ENCODE results near the gene HOMEZ. TPM values are rescaled to one million over a fixed set of nuclear protein-coding genes. Genes with fewer than 3 reads are reported as not detected.

Gene HOMEZ
- total RNA-seq, 1 experiment from 2014 or later: 7.6 TPM

DNA sequence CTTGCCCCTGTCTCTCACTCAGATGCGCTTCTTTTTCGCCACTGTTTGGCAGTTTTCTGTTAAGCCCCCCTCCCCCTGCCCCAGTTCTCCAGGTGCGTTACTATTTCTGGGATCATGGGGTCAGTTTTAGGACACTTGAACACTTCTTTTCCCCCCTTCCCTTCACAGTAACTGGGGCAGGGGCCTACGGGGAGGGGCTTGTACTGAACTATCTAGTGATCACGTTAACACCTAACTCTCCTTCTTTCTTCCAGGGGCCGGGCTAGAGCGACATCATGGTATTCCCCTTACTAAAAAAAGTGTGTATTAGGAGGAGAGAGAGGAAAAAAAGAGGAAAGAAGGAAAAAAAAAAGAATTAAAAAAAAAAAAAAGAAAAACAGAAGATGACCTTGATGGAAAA lies 39.1 kb upstream of the HOMEZ start:
- POLR2A ChIA-PET: no interaction called here
- intact Hi-C loops (cut with micrococcal nuclease; ENCODE audit: unreplicated experiment): loop anchor here (5.0 to 10.0 kb wide), 3 partner anchors 57 to 230 kb away; partner anchors contain the start of genes THTPA and ZFHX2

DNA sequence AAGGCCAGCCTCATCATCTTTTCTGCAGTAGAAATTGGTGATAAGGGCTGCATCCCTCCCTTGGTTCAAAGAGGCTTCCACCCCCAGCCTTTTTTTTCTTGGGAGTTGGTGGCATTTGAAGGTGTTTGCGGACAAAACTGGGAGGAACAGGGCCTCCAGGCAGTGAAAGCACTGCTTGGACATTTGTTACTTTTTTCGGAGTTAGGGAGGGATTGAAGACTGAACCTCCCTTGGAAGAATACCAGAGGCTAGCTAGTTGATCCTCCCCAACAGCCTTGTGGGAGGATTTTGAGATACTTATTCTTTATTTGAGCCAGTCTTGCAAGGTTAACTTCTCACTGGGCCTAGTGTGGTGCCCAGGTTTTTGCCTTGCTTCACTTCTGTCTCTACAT lies 38.5 kb upstream of the HOMEZ start:
- TF ChIP-seq, protein P1, sequence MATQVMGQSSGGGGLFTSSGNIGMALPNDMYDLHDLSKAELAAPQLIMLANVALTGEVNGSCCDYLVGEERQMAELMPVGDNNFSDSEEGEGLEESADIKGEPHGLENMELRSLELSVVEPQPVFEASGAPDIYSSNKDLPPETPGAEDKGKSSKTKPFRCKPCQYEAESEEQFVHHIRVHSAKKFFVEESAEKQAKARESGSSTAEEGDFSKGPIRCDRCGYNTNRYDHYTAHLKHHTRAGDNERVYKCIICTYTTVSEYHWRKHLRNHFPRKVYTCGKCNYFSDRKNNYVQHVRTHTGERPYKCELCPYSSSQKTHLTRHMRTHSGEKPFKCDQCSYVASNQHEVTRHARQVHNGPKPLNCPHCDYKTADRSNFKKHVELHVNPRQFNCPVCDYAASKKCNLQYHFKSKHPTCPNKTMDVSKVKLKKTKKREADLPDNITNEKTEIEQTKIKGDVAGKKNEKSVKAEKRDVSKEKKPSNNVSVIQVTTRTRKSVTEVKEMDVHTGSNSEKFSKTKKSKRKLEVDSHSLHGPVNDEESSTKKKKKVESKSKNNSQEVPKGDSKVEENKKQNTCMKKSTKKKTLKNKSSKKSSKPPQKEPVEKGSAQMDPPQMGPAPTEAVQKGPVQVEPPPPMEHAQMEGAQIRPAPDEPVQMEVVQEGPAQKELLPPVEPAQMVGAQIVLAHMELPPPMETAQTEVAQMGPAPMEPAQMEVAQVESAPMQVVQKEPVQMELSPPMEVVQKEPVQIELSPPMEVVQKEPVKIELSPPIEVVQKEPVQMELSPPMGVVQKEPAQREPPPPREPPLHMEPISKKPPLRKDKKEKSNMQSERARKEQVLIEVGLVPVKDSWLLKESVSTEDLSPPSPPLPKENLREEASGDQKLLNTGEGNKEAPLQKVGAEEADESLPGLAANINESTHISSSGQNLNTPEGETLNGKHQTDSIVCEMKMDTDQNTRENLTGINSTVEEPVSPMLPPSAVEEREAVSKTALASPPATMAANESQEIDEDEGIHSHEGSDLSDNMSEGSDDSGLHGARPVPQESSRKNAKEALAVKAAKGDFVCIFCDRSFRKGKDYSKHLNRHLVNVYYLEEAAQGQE (IDR thresholded peaks at IDR 0.05; ENCODE audit: insufficient read depth in 1 of 2, low read depth in 2 of 2, low read length in 1 of 2): no peak
- TF ChIP-seq SIN3A (IDR thresholded peaks at IDR 0.05; ENCODE audit: borderline replicate concordance, insufficient read depth, low read depth, low read length): no peak
- TF ChIP-seq TCF7L2 (IDR thresholded peaks at IDR 0.05; ENCODE audit: low read depth, low read length): no peak
- TF ChIP-seq, protein P2, sequence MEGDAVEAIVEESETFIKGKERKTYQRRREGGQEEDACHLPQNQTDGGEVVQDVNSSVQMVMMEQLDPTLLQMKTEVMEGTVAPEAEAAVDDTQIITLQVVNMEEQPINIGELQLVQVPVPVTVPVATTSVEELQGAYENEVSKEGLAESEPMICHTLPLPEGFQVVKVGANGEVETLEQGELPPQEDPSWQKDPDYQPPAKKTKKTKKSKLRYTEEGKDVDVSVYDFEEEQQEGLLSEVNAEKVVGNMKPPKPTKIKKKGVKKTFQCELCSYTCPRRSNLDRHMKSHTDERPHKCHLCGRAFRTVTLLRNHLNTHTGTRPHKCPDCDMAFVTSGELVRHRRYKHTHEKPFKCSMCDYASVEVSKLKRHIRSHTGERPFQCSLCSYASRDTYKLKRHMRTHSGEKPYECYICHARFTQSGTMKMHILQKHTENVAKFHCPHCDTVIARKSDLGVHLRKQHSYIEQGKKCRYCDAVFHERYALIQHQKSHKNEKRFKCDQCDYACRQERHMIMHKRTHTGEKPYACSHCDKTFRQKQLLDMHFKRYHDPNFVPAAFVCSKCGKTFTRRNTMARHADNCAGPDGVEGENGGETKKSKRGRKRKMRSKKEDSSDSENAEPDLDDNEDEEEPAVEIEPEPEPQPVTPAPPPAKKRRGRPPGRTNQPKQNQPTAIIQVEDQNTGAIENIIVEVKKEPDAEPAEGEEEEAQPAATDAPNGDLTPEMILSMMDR (IDR thresholded peaks at IDR 0.05): no peak
- no peak for TF ChIP-seq POLR2AphosphoS5 (IDR thresholded peaks at IDR 0.05; ENCODE audit: low read depth, low read length)
- ATAC-seq (no peak), DNase-seq (ENCODE audit: low read depth, low spot score) (no peak)
- no peak overlapping the region for H3K4me3 ChIP-seq (ENCODE audit: low read depth in 2 of 2, low read length in 2 of 2)
- CTCF ChIA-PET: interaction anchor here (0.6 kb wide), 1 partner anchor 53 kb away, joined by 5 read pairs; no protein-coding TSS in a partner anchor
- in situ Hi-C loops (cut with HindIII; ENCODE audit: low pct_unique_long_range_greater_than_20kb, low sequenced_read_pairs): no loop called here
- no peaks in the 10 kb centered on the region for H3K27me3 ChIP-seq (ENCODE audit: control insufficient read depth, insufficient read depth, low read length)
- peaks cover 7% of the 10 kb centered on the region for H3K4me1 ChIP-seq (ENCODE audit: control insufficient read depth, insufficient read depth, low read length)
- POLR2A ChIA-PET: no interaction called here
- H3K9me3 ChIP-seq (ENCODE audit: control insufficient read depth, insufficient read depth, low read depth, low read length): no peaks in the 10 kb centered on the region
- peaks cover 21% of the 10 kb centered on the region for H3K36me3 ChIP-seq (ENCODE audit: control insufficient read depth, insufficient read depth, low read length)
- no TSS peak for BruUV-seq (replicated peaks)
- no peak overlapping the region for H3K27ac ChIP-seq (ENCODE audit: low read length)
- intact Hi-C loops (cut with micrococcal nuclease; ENCODE audit: unreplicated experiment): loop anchor here (10.0 kb wide), 2 partner anchors 120 to 230 kb away; partner anchors contain the start of genes THTPA and ZFHX2

More for the DNA sequence above, 39.1 kb upstream of the HOMEZ start:
- CTCF ChIA-PET: interaction anchor here (0.6 kb wide), 1 partner anchor 52 kb away, joined by 5 read pairs; no protein-coding TSS in a partner anchor
- Histone ChIP-seq H3K36me3 (ENCODE audit: control insufficient read depth, insufficient read depth, low read length) (peaks cover 21% of the 10 kb centered on the region), H3K4me1 (ENCODE audit: control insufficient read depth, insufficient read depth, low read length) (peaks cover 7% of the 10 kb centered on the region), H3K27me3 (ENCODE audit: control insufficient read depth, insufficient read depth, low read length) (no peaks in the 10 kb centered on the region), H3K27ac (ENCODE audit: low read length) (no peak overlapping the region), H3K9me3 (ENCODE audit: control insufficient read depth, insufficient read depth, low read depth, low read length) (no peaks in the 10 kb centered on the region), H3K4me3 (ENCODE audit: low read depth in 2 of 2, low read length in 2 of 2) (no peak overlapping the region)
- DNase-seq (ENCODE audit: low read depth, low spot score) (no peak), ATAC-seq (no peak)
- in situ Hi-C loops (cut with HindIII; ENCODE audit: low pct_unique_long_range_greater_than_20kb, low sequenced_read_pairs): no loop called here
- no TSS peak for BruUV-seq (replicated peaks)
- TF ChIP-seq POLR2AphosphoS5 (IDR thresholded peaks at IDR 0.05; ENCODE audit: low read depth, low read length): no peak
- TF ChIP-seq, protein P1 (IDR thresholded peaks at IDR 0.05; ENCODE audit: insufficient read depth in 1 of 2, low read depth in 2 of 2, low read length in 1 of 2): no peak
